Rectal smooth muscle tissue (tissue), 1 donor: Measurements from ENCODE around the gene NEB.

Experiments
- H3K27ac ChIP-seq: one replicate; pipeline ENCODE4 v1.7.0; 2013; ENCODE audit warnings: low read depth, low read length, inconsistent platforms
- H3K27me3 ChIP-seq: one replicate; pipeline ENCODE4 v1.7.0; 2013; ENCODE audit warnings: low read length; ENCODE audit not compliant: control insufficient read depth, insufficient read depth
- H3K36me3 ChIP-seq: one replicate; pipeline ENCODE4 v1.7.0; 2013; ENCODE audit warnings: low read length; ENCODE audit not compliant: control insufficient read depth, insufficient read depth
- H3K4me1 ChIP-seq: one replicate; pipeline ENCODE4 v1.7.0; 2013; ENCODE audit warnings: low read length; ENCODE audit not compliant: control insufficient read depth, insufficient read depth
- H3K4me3 ChIP-seq: one replicate; pipeline ENCODE4 v1.7.0; 2013; ENCODE audit warnings: low read length
- H3K9ac ChIP-seq: one replicate; pipeline ENCODE4 v1.7.0; 2013; ENCODE audit warnings: low read length

Gene NEB

GRCh38 chr2:151673016-151673415, 61.3 kb downstream of the NEB start:
- no peak overlapping the region for H3K4me3 ChIP-seq
- no peaks in the 10 kb centered on the region for H3K4me1 ChIP-seq
- H3K36me3 ChIP-seq: no peaks in the 10 kb centered on the region
- no peaks in the 10 kb centered on the region for H3K27me3 ChIP-seq
- H3K27ac ChIP-seq: no peak overlapping the region
- no peak overlapping the region for H3K9ac ChIP-seq

- Histone ChIP-seq H3K4me3 (no peak overlapping the region), H3K36me3 (no peaks in the 10 kb centered on the region), H3K27ac (no peak overlapping the region), H3K27me3 (no peaks in the 10 kb centered on the region), H3K9ac (no peak overlapping the region), H3K4me1 (no peaks in the 10 kb centered on the region)
Observed at GRCh38 chr2:151672277-151672676, 62.0 kb downstream of the NEB start.

- no peaks in the 10 kb centered on the region for H3K4me1 ChIP-seq
- H3K27me3 ChIP-seq: no peaks in the 10 kb centered on the region
- no peak overlapping the region for H3K4me3 ChIP-seq
- no peak overlapping the region for H3K27ac ChIP-seq
- H3K9ac ChIP-seq: no peak overlapping the region
- H3K36me3 ChIP-seq: no peaks in the 10 kb centered on the region
Observed at GRCh38 chr2:151670846-151671597, 63.3 kb downstream of the NEB start.

GRCh38 chr2:151670346-151670745, 63.9 kb downstream of the NEB start:
- no peak overlapping the region for H3K9ac ChIP-seq
- H3K4me3 ChIP-seq: no peak overlapping the region
- no peaks in the 10 kb centered on the region for H3K36me3 ChIP-seq
- H3K27me3 ChIP-seq: no peaks in the 10 kb centered on the region
- no peak overlapping the region for H3K27ac ChIP-seq
- no peaks in the 10 kb centered on the region for H3K4me1 ChIP-seq

- no peak overlapping the region for H3K4me3 ChIP-seq
- H3K36me3 ChIP-seq: no peaks in the 10 kb centered on the region
- no peak overlapping the region for H3K27ac ChIP-seq
Observed at GRCh38 chr2:151669585-151670081, 64.6 kb downstream of the NEB start.

GRCh38 chr2:151668737-151669136, 65.5 kb downstream of the NEB start:
- no peaks in the 10 kb centered on the region for H3K27me3 ChIP-seq
- H3K9ac ChIP-seq: no peak overlapping the region
- no peak overlapping the region for H3K4me3 ChIP-seq
- no peaks in the 10 kb centered on the region for H3K4me1 ChIP-seq
- H3K27ac ChIP-seq: no peak overlapping the region
- no peaks in the 10 kb centered on the region for H3K36me3 ChIP-seq

More at GRCh38 chr2:151669585-151670081, 64.6 kb downstream of the NEB start:
- Histone ChIP-seq H3K4me1 (no peaks in the 10 kb centered on the region), H3K27me3 (no peaks in the 10 kb centered on the region), H3K9ac (no peak overlapping the region)

- no peaks in the 10 kb centered on the region for H3K36me3 ChIP-seq
Observed at GRCh38 chr2:151665959-151666358, 68.3 kb downstream of the NEB start.

GRCh38 chr2:151664520-151664919, 69.8 kb downstream of the NEB start:
- Histone ChIP-seq H3K4me3 (no peak overlapping the region), H3K27ac (no peak overlapping the region), H3K9ac (no peak overlapping the region), H3K4me1 (no peaks in the 10 kb centered on the region), H3K27me3 (no peaks in the 10 kb centered on the region), H3K36me3 (no peaks in the 10 kb centered on the region)

More at GRCh38 chr2:151665959-151666358, 68.3 kb downstream of the NEB start:
- H3K27me3 ChIP-seq: no peaks in the 10 kb centered on the region
- no peak overlapping the region for H3K4me3 ChIP-seq
- H3K9ac ChIP-seq: no peak overlapping the region
- H3K4me1 ChIP-seq: no peaks in the 10 kb centered on the region
- no peak overlapping the region for H3K27ac ChIP-seq

GRCh38 chr2:151661625-151662024, 72.7 kb downstream of the NEB start:
- no peak overlapping the region for H3K4me3 ChIP-seq
- H3K27ac ChIP-seq: no peak overlapping the region
- H3K36me3 ChIP-seq: no peaks in the 10 kb centered on the region

GRCh38 chr2:151658081-151658480, 76.2 kb downstream of the NEB start:
- Histone ChIP-seq H3K4me3 (no peak overlapping the region), H3K36me3 (no peaks in the 10 kb centered on the region), H3K27ac (no peak overlapping the region), H3K9ac (no peak overlapping the region), H3K27me3 (no peaks in the 10 kb centered on the region), H3K4me1 (no peaks in the 10 kb centered on the region)

More at GRCh38 chr2:151661625-151662024, 72.7 kb downstream of the NEB start:
- no peaks in the 10 kb centered on the region for H3K4me1 ChIP-seq
- no peak overlapping the region for H3K9ac ChIP-seq
- H3K27me3 ChIP-seq: no peaks in the 10 kb centered on the region

- H3K27ac ChIP-seq: no peak overlapping the region
Observed at GRCh38 chr2:151657667-151658076, 76.6 kb downstream of the NEB start.

GRCh38 chr2:151655663-151656398, 78.4 kb downstream of the NEB start:
- no peaks in the 10 kb centered on the region for H3K4me1 ChIP-seq
- H3K27me3 ChIP-seq: no peaks in the 10 kb centered on the region
- no peaks in the 10 kb centered on the region for H3K36me3 ChIP-seq
- H3K9ac ChIP-seq: no peak overlapping the region
- no peak overlapping the region for H3K4me3 ChIP-seq
- no peak overlapping the region for H3K27ac ChIP-seq

More at GRCh38 chr2:151657667-151658076, 76.6 kb downstream of the NEB start:
- H3K27me3 ChIP-seq: no peaks in the 10 kb centered on the region
- H3K36me3 ChIP-seq: no peaks in the 10 kb centered on the region
- H3K4me3 ChIP-seq: no peak overlapping the region
- H3K9ac ChIP-seq: no peak overlapping the region
- no peaks in the 10 kb centered on the region for H3K4me1 ChIP-seq
